RWPE1 (cell line): ENCODE data around the gene FIBCD1.

Source experiments
- CTCF ChIA-PET: fragments of 350-600 bp; sonication (Branson Sonifier 250); formaldehyde crosslinking; extraction: SDS; loops from one replicate; lab custom pipeline; 2021; lab: Yijun Ruan, JAX
- POLR2A ChIA-PET: fragments of 400-600 bp; formaldehyde crosslinking; extraction: SDS; loops from one replicate; lab custom pipeline; 2020; ENCODE audit warnings: antibody characterized with exemption; ENCODE audit not compliant: low non-redundant PET; lab: Yijun Ruan, JAX
- DNase-seq: peaks from one replicate; pipeline ENCODE4 v3.0.0; 2012; ENCODE audit warnings: low spot score
- H3K27ac ChIP-seq: fragments of 450-650 bp; 2 replicates; pipeline ENCODE4 v1.5.1; 2017
- CTCF ChIP-seq: fragments of 450-650 bp; conservative IDR thresholded peaks from 2 replicates; pipeline ENCODE4 v1.5.1; 2017; ENCODE audit warnings: low read depth, mild to moderate bottlenecking

FIBCD1 gene

GRCh38 chr9:130938652-130939404 lies at the start of gene FIBCD1:
TSS of gene FIBCD1 (minus strand) at chr9:130939247. CDS start at chr9:130938607, 640 bp downstream.
- ChIA-PET CTCF (interaction anchor here (0.8 to 1.2 kb wide), 3 partner anchors 11 to 72 kb away, joined by 3 to 8 read pairs (median 4); no protein-coding TSS in a partner anchor), POLR2A (no interaction called here)
- peak; percentile 70 for DNase-seq
- peak within 1 kb of the TSS; percentile 12; the same call in 1 of the 2 replicates for H3K27ac ChIP-seq
- TF ChIP-seq CTCF: peak; percentile 86

- H3K27ac ChIP-seq: no peak overlapping the region
- DNase-seq: no peak
- no peak for TF ChIP-seq CTCF
- ChIA-PET CTCF (interaction anchor here (1.0 kb wide), 1 partner anchor 9 kb away, joined by 5 read pairs; no protein-coding TSS in a partner anchor), POLR2A (no interaction called here)
Measured at GRCh38 chr9:130988400-130988747, 49.3 kb upstream of the FIBCD1 start.

- ChIA-PET CTCF (interaction anchor here (0.6 to 1.0 kb wide), 3 partner anchors 10 to 384 kb away, joined by 4 to 6 read pairs (median 5); no protein-coding TSS in a partner anchor), POLR2A (no interaction called here)
- DNase-seq: no peak
- no peak for TF ChIP-seq CTCF
- no peak overlapping the region for H3K27ac ChIP-seq
Measured at GRCh38 chr9:130987738-130988399, 48.8 kb upstream of the FIBCD1 start.

GRCh38 chr9:130987054-130987453 lies 48.0 kb upstream of the FIBCD1 start:
- no peak overlapping the region for H3K27ac ChIP-seq
- no peak for DNase-seq
- no peak for TF ChIP-seq CTCF
- ChIA-PET POLR2A (no interaction called here), CTCF (interaction anchor here (0.6 to 0.7 kb wide), 2 partner anchors 306 to 385 kb away, joined by 4 to 6 read pairs; no protein-coding TSS in a partner anchor)

GRCh38 chr9:130986356-130986965 lies 47.4 kb upstream of the FIBCD1 start:
- H3K27ac ChIP-seq: no peak overlapping the region
- POLR2A ChIA-PET: no interaction called here
- no peak for TF ChIP-seq CTCF
- CTCF ChIA-PET: no interaction called here
- DNase-seq: no peak

- no peak overlapping the region for H3K27ac ChIP-seq
- no peak for TF ChIP-seq CTCF
- CTCF ChIA-PET: interaction anchor here (0.7 to 1.1 kb wide), 2 partner anchors 12 to 51 kb away, joined by 3 to 4 read pairs; no protein-coding TSS in a partner anchor
- DNase-seq: no peak
- POLR2A ChIA-PET: interaction anchor here (0.6 kb wide), 1 partner anchor 216 kb away, joined by 4 read pairs; no protein-coding TSS in a partner anchor
Measured at GRCh38 chr9:130985606-130986162, 46.6 kb upstream of the FIBCD1 start.
